ENCODE data around the gene DPF3. TPM values are rescaled to one million over a fixed set of nuclear protein-coding genes. Genes with fewer than 3 reads are reported as not detected.
A peak's percentile ranks its signal among the peaks of the same experiment; 100 is the strongest.

Gene DPF3
- total and polyA plus RNA-seq, 11 donors, result 13.5 to 53.8 (median 37.0) TPM

- H3K27ac ChIP-seq, result peak overlapping the region in 7 of 12 donors; percentile 37 to 81 (median 57)
- ATAC-seq, result peak; percentile 38 to 84 (median 70)
These were observed 29.1 kb downstream of the DPF3 start for GRCh38 chr14:72864712-72865365.

GRCh38 chr14:72863216-72864006, 30.5 kb downstream of the DPF3 start:
- TF ChIP-seq CTCF (IDR thresholded peaks at IDR 0.05) (no peak), POLR2A (IDR thresholded peaks at IDR 0.05) (no peak)
- Histone ChIP-seq H3K9me3 (no peaks in the 10 kb centered on the region), H3K4me3 (no peak overlapping the region), H3K4me1 (peaks cover 0 to 51% (median 8%) of the 10 kb centered on the region in 12 donors), H3K27ac (peak overlapping the region in 4 of 12 donors; percentile 18 to 81 (median 58)), H3K36me3 (no peaks in the 10 kb centered on the region), H3K27me3 (no peaks in the 10 kb centered on the region)
- 57 to 71% (median 68%) methylated on average over 7 of the region's 7 CpGs for WGBS, 4 donors
- no peak for DNase-seq
- intact Hi-C loops (cut with DNase I), result no loop called here
- peak in 1 of 4 donors; percentile 9 for ATAC-seq

More at GRCh38 chr14:72864712-72865365, 29.1 kb downstream of the DPF3 start:
- H3K4me1 ChIP-seq, result peaks cover 0 to 55% (median 8%) of the 10 kb centered on the region in 12 donors
- intact Hi-C loops (cut with DNase I), result no loop called here
- H3K36me3 ChIP-seq, result no peaks in the 10 kb centered on the region
- no peak overlapping the region for H3K4me3 ChIP-seq
- no peaks in the 10 kb centered on the region for H3K9me3 ChIP-seq
- TF ChIP-seq CTCF (IDR thresholded peaks at IDR 0.05) (no peak), POLR2A (IDR thresholded peaks at IDR 0.05) (no peak)
- no peaks in the 10 kb centered on the region for H3K27me3 ChIP-seq
- 47 to 59% (median 53%) methylated on average over 6 of the region's 6 CpGs for WGBS, 4 donors
- peak in 3 of 5 donors; percentile 50 to 62 (median 59) for DNase-seq

GRCh38 chr14:72856530-72857266, 37.2 kb downstream of the DPF3 start:
- peaks cover 0 to 51% (median 9%) of the 10 kb centered on the region in 12 donors for H3K4me1 ChIP-seq
- no peak for TF ChIP-seq CTCF (IDR thresholded peaks at IDR 0.05)
- DNase-seq (no peak), ATAC-seq (peak in 2 of 4 donors; percentile 14 to 25)
- WGBS, 4 donors, result 71 to 77% (median 76%) methylated on average over 12 of the region's 12 CpGs
- intact Hi-C loops (cut with DNase I), result no loop called here
- H3K4me3 ChIP-seq, result no peak overlapping the region
- H3K27me3 ChIP-seq, result no peaks in the 10 kb centered on the region
- H3K36me3 ChIP-seq, result peaks cover 0 to 3% (median 0%) of the 10 kb centered on the region in 9 donors
- H3K9me3 ChIP-seq, result no peaks in the 10 kb centered on the region
- peak overlapping the region in 3 of 12 donors; percentile 9 to 50 (median 13) for H3K27ac ChIP-seq

All from heart left ventricle (tissue), 16 donors.